AG04450 (cell line): ENCODE measurements around the gene SERTAD3. TPM values are rescaled to one million over a fixed set of nuclear protein-coding genes. Genes with fewer than 3 reads are reported as not detected.
"Not testable (repeated sequence)": the region's sequence is repeated elsewhere in the genome, so short reads cannot be mapped to it uniquely, and the experiment has no call there.

Experiments
- CTCF ChIA-PET: fragments of 300-600, 350-600 bp; formaldehyde crosslinking; extraction: SDS; loops from one replicate; lab custom pipeline; 2022; ENCODE audit warnings: antibody characterized with exemption, inconsistent platforms; lab: Charles Lee
- POLR2A ChIA-PET: fragments of 350-600 bp; formaldehyde crosslinking; extraction: SDS; loops from one replicate; lab custom pipeline; 2021; ENCODE audit warnings: antibody characterized with exemption, inconsistent platforms; lab: Yijun Ruan, JAX
- DNase-seq: peaks from one replicate; pipeline ENCODE4 v3.0.0-alpha.2; 2011; ENCODE audit warnings: low read depth, low spot score
- H3K27ac ChIP-seq: one replicate; pipeline ENCODE4 v1.5.1; 2012; ENCODE audit warnings: low read depth, low read length, control low read depth
- H3K27me3 ChIP-seq: one replicate; pipeline ENCODE4 v1.6.0; 2012; ENCODE audit warnings: low read length; ENCODE audit not compliant: control insufficient read depth, insufficient read depth
- H3K4me3 ChIP-seq: 2 replicates; pipeline ENCODE4 v1.5.1; 2011; ENCODE audit warnings: mild to moderate bottlenecking, low read depth, low read length, control low read depth
- H3K9me3 ChIP-seq: 2 replicates; pipeline ENCODE4 v1.5.1; 2012; ENCODE audit warnings: low read length; ENCODE audit not compliant: control insufficient read depth, insufficient read depth
- CTCF ChIP-seq: IDR thresholded peaks from 2 replicates; pipeline ENCODE4 v1.5.1; 2011; ENCODE audit warnings: low read depth, low read length, control low read depth, inconsistent platforms
- polyA plus RNA-seq: library from polyadenylated mRNA; depleted of rRNA; stranded (reverse); fragments of >200 nt; gene quantifications from 2 replicates; pipeline ENCODE4 v1.2.3, GENCODE V29; 2011

The SERTAD3 gene
- polyA plus RNA-seq, 1 experiment, result 16.1 TPM

- Histone ChIP-seq H3K27me3 (no peaks in the 10 kb centered on the region), H3K27ac (no peak overlapping the region), H3K4me3 (no peak overlapping the region), H3K9me3 (no peaks in the 10 kb centered on the region)
- no peak for DNase-seq
- ChIA-PET POLR2A (no interaction called here), CTCF (no interaction called here)
- TF ChIP-seq CTCF, result no peak
These were observed 14.5 kb upstream of the SERTAD3 start for GRCh38 chr19:40458597-40458974.

- H3K27me3 ChIP-seq, result no peaks in the 10 kb centered on the region
- POLR2A ChIA-PET, result interaction anchor here (0.8 kb wide), 1 partner anchor 462 kb away, joined by 3 read pairs; no protein-coding TSS in a partner anchor
- no peak overlapping the region for H3K27ac ChIP-seq
- CTCF ChIA-PET, result no interaction called here
- no peak for TF ChIP-seq CTCF
- no peak for DNase-seq
- H3K4me3 ChIP-seq, result no peak overlapping the region
- no peaks in the 10 kb centered on the region for H3K9me3 ChIP-seq
These were observed 13.9 kb upstream of the SERTAD3 start for GRCh38 chr19:40457953-40458596.

GRCh38 chr19:40457048-40457447 lies 12.9 kb upstream of the SERTAD3 start:
- Histone ChIP-seq H3K27me3 (no peaks in the 10 kb centered on the region), H3K27ac (no peak overlapping the region), H3K9me3 (no peaks in the 10 kb centered on the region), H3K4me3 (no peak overlapping the region)
- TF ChIP-seq CTCF, result no peak
- ChIA-PET CTCF (interaction anchor here (6.3 kb wide), 1 partner anchor 8 kb away, joined by 49 read pairs; the partner anchor contains the start of gene BLVRB), POLR2A (interaction anchor here (0.6 to 0.8 kb wide), 2 partner anchors 461 to 806 kb away, joined by 3 to 6 read pairs; no protein-coding TSS in a partner anchor)
- DNase-seq, result no peak

GRCh38 chr19:40453943-40454342 lies 9.8 kb upstream of the SERTAD3 start:
- H3K4me3 ChIP-seq, H3K9me3 ChIP-seq, DNase-seq, H3K27ac ChIP-seq, H3K27me3 ChIP-seq: not testable (repeated sequence)
- ChIA-PET CTCF (interaction anchor here (0.6 to 6.3 kb wide), 2 partner anchors 11 to 21 kb away, joined by 3 to 49 read pairs; partner anchors contain the start of gene BLVRB), POLR2A (interaction anchor here (0.9 to 1.3 kb wide), 3 partner anchors 11 to 28 kb away, joined by 3 to 7 read pairs (median 3); partner anchors contain the start of gene SERTAD1)

GRCh38 chr19:40453151-40453735 lies 9.1 kb upstream of the SERTAD3 start:
- no peak for DNase-seq
- Histone ChIP-seq H3K4me3 (no peak overlapping the region), H3K27ac (no peak overlapping the region), H3K27me3 (no peaks in the 10 kb centered on the region), H3K9me3 (no peaks in the 10 kb centered on the region)
- CTCF ChIA-PET, result interaction anchor here (0.5 to 6.3 kb wide), 5 partner anchors 12 to 156 kb away, joined by 3 to 49 read pairs (median 6); partner anchors contain the start of gene BLVRB
- POLR2A ChIA-PET, result interaction anchor here (0.6 to 1.3 kb wide), 4 partner anchors 10 to 32 kb away, joined by 3 to 7 read pairs (median 3); partner anchors contain the start of gene SERTAD1
- no peak for TF ChIP-seq CTCF
